ENCODE data around the gene C17orf75.
A peak's percentile ranks its signal among the peaks of the same experiment; 100 is the strongest.
"Not testable (repeated sequence)": the region's sequence is repeated elsewhere in the genome, so short reads cannot be mapped to it uniquely, and the experiment has no call there.

Gene C17orf75

DNA sequence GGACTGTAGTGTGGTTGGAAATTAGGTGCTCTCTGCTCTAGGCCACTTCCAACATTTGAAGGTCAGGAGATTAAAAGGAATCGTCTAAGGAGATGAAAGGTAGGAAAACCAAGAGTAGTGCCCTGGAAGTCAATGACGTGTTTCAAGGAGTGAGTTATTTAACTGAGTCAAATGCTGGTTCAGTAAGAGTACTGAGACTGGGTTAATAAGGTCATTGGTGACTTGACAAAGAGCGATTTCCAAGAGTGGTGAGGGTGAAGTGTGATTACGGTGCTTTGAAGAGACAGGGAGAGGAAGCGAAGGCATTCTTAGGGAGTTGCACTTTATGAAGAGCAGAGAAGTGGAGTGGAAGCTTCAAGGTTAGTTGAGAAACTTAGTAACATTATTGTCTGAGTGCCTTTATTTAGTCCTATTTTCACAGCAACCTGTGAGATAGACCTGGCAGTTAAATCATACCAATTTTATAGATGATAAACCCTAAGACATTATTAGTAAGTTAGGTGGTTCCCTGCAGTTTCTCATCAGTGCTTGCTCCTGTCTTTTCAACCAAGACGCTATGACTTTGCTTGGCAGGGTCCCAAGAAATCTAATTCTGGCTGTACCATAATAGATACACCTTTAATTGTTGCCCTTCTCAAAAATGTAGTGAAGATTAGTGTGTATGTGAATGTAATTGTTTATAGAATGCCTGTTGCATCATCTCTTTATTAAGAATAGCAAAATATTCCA lies 13.8 kb upstream of the C17orf75 start:
- no peak overlapping the region for H3K27ac Mint-ChIP-seq
- peak overlapping the region; percentile 1 for H3K4me3 Mint-ChIP-seq
- CTCF ChIA-PET: no interaction called here
- no peaks in the 10 kb centered on the region for H3K9me3 Mint-ChIP-seq
- no peak for DNase-seq
- H3K4me1 Mint-ChIP-seq: peaks cover 64% of the 10 kb centered on the region
- H3K27me3 Mint-ChIP-seq: no peaks in the 10 kb centered on the region
- H3K36me3 Mint-ChIP-seq: peaks cover 57% of the 10 kb centered on the region

DNA sequence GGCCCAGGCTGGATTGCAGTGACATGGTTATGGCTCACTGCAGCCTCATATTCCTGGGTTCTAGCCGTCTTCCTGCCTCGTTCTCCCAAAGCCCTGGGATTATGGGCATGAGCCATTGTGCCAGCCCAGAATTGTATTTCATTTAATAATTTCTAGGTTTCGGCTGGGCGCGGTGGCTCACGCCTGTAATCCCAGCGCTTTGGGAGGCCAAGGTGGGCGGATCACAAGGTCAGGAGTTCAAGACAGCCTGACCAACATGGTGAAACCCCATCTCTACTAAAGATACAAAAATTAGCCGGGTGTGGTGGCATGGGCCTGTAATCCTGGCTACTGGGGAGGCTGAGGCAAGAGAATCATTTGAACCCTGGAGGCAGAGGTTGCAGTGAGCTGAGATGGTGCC lies 10.8 kb upstream of the C17orf75 start:
- DNase-seq, H3K27me3 Mint-ChIP-seq, CTCF ChIA-PET, H3K9me3 Mint-ChIP-seq: not testable (repeated sequence)
- peak overlapping the region; percentile 37 for H3K27ac Mint-ChIP-seq
- H3K36me3 Mint-ChIP-seq: peaks cover 56% of the 10 kb centered on the region
- H3K4me3 Mint-ChIP-seq: peak overlapping the region; percentile 94
- peaks cover 66% of the 10 kb centered on the region for H3K4me1 Mint-ChIP-seq

DNA sequence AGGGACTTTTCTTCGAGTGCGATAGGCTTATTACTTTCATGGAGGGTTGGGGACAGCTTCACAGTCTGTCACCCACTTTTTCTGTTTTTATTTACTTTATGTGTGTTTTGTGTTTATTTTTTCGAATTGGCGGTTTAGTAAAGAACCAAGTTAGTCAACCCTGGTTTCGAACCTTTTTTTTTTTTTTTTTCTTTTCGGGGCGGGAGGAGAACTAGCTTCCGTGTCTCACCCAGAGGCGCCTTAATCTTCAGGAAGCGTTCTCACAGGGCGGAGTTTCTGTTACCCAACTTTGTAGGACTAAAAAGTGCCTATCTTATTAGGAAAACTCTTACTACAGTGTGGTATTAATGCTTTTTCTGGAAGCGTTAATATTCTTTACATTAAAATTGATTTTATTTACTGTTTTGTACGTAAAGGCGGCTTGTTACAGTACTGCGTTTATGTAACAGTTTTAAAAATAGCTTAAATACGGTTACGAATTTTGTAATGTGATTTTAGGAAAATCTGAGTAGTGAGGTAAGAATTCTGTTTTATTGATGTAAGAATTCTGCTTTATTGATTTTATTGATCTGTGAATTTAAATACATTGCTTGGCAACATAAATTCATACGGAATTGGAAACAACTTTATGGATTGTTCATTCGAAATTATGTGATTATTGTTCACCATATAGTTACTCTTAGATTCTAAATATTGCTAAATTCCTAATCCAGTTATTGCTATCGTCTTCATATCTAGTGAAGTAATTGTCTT lies 8.9 kb upstream of the C17orf75 start:
- Mint-ChIP-seq H3K27me3 (no peaks in the 10 kb centered on the region), H3K27ac (peak overlapping the region; percentile 100), H3K9me3 (no peaks in the 10 kb centered on the region), H3K4me3 (peak overlapping the region; percentile 94), H3K4me1 (peaks cover 54% of the 10 kb centered on the region), H3K36me3 (peaks cover 48% of the 10 kb centered on the region)
- DNase-seq: peak; percentile 65
- CTCF ChIA-PET: interaction anchor here (0.8 to 1.2 kb wide), 3 partner anchors 10 to 98 kb away, joined by 3 to 8 read pairs (median 6); no protein-coding TSS in a partner anchor

DNA sequence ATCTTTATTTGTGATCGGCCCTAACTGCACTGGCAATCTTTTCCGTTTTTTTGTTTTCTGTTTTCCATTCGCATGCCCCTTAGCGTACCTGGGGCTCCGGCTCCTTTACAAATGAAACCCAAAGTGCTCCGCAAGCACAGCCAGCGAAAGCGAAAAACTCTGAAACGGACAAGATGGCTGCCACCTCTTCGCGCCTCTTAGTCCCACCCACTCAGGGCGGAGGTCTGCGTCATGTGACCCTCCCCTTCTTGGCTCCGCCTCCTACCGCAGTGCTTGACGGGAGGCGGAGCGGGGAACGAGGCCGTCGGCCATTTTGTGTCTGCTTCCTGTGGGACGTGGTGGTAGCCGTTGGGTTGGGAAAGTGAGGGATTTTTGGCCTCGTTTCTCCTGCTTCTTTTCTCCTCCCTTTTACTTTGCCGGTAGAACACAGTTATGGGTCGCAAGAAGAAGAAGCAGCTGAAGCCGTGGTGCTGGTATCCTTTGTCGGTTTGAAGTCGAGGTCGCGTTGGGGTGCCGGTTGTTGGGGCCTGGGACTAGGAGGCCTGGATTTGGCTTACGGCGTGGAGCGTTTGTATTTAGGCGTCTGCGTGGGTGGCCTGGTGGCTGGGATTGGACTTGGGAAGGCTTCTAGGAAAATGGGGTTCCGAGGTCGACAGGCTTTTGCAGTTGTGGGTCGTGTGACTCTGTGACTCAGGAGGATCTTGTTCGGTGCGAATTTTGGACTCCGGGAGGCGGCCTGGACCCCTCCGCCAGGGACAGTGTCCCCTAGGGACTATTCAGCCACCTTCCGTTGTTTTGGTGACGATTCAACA lies 8.1 kb upstream of the C17orf75 start, which contains the start of gene ZNF207:
Gene ZNF207 (plus strand): TSS at position 304 of the 812 bp plus-strand sequence. CDS start 129 bp downstream, at position 433.
- DNase-seq: peak; percentile 97
- CTCF ChIA-PET: interaction anchor here (0.8 to 1.2 kb wide), 2 partner anchors 9 to 11 kb away, joined by 3 to 6 read pairs; no protein-coding TSS in a partner anchor
- Mint-ChIP-seq H3K4me3 (peak within 1 kb of the TSS; percentile 94), H3K9me3 (no peaks in the 10 kb centered on the region), H3K27ac (peak within 1 kb of the TSS; percentile 100), H3K36me3 (peaks cover 41% of the 10 kb centered on the region), H3K27me3 (no peaks in the 10 kb centered on the region), H3K4me1 (peaks cover 46% of the 10 kb centered on the region)

DNA sequence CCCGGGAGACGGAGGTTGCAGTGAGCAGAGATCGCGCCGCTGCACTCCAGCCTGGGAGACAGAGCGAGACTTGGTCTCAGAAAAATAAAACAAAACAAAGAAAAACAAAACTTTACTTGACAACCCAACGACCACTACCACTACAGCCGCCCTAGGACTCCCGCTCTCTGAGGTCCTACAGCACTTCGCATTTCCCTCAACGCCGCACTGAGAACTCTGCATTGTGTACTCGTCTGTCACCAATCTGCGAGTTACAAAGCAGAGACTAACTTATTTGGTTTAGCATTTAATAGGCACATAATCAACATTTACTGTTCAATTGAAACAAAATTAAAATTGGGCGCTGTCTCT lies 7.5 kb upstream of the C17orf75 start:
- Mint-ChIP-seq H3K4me1 (peaks cover 41% of the 10 kb centered on the region), H3K36me3 (peaks cover 35% of the 10 kb centered on the region), H3K27ac (peak overlapping the region; percentile 100), H3K27me3 (no peaks in the 10 kb centered on the region), H3K9me3 (no peaks in the 10 kb centered on the region), H3K4me3 (peak overlapping the region; percentile 94)
- DNase-seq: peak; percentile 30
- CTCF ChIA-PET: no interaction called here

DNA sequence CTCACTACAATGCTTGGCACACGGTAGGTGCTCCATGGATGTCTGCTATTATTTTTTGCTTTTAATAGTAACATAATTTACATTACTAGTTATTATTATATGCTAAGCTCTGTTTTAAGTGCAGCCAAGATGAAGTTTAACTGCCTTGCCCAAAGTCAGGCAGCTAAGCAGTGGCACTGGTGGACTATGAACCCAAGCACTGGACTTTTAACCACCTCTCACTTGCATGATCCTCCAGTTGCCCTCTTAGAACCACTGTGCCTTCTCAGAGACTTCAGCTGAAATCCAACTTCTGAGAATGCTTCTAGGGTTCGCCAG lies 6.5 kb upstream of the C17orf75 start:
- no peak for DNase-seq
- Mint-ChIP-seq H3K36me3 (peaks cover 28% of the 10 kb centered on the region), H3K4me3 (peak overlapping the region; percentile 94), H3K9me3 (no peaks in the 10 kb centered on the region), H3K27me3 (no peaks in the 10 kb centered on the region), H3K27ac (peak overlapping the region; percentile 100), H3K4me1 (peaks cover 37% of the 10 kb centered on the region)
- CTCF ChIA-PET: no interaction called here

DNA sequence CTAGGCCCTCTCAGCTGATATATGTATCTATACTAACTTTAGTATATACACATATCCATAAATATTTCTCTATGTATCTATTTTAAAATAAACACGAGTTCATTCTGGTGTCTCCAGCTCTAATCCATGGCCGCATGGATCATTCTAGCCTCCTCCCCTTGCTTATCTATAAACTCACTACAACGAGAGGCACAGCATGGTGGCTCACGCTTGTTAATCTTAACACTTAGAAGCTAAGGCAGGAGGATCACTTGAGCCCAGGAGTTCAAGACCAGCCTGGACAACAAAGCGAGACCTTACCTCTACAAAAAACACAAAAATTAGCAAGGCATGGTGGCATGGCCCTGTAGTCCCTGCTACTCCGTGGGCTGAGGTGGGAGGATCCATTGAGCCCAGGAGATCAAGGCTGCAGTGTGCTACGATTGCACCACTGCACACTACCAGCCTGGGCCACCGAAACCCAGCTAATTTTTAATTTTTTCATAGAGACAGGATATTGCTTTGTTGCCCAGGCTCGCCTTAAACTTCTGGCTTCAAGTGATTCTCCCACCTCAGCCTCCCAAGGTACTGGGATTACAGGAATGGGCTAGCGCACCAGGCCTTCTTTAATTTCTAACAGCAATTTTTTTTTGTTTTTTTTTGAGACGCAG lies 4.1 kb upstream of the C17orf75 start:
- Mint-ChIP-seq H3K4me3 (no peak overlapping the region), H3K9me3 (no peaks in the 10 kb centered on the region), H3K27ac (no peak overlapping the region)

DNA sequence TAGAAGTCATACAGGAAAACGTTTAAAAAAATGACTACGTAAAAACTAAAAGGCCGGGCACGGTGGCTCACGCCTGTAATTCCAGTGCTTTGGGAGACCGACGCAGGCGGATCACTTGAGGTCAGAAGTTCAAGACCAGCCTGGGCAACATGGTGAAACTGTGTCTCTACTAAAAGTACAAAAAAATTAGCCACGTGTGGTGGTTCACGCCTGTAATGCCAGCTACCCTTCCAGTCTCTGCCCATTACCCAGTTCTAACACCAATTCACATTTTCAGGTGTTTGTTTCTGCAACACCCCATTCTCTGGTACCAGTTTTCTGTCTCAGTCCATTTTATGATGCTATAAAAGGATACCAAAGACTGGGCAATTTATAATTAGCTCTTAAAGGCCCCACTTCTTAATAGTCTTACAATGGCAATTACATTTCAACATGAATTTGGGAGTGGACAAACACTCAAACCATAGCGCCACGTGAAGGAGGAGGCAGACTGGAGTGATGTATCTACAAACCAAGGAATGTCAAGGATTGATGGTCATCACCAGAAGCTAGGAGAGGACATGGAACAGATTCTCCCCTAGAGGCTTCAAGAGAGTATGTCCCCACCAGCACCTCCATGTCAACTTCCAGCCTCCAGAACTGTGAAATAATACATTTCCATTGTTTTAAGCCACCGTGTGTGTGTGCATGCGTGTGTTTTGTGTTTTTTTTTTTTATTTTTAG lies 791 bp upstream of the C17orf75 start:
- Mint-ChIP-seq H3K27me3 (no peaks in the 10 kb centered on the region), H3K36me3 (peaks cover 14% of the 10 kb centered on the region), H3K9me3 (no peaks in the 10 kb centered on the region), H3K27ac (peak overlapping the region; percentile 96), H3K4me1 (peaks cover 40% of the 10 kb centered on the region), H3K4me3 (peak overlapping the region; percentile 95)
- CTCF ChIA-PET: no interaction called here
- DNase-seq: no peak

More for the DNA sequence above, 4.1 kb upstream of the C17orf75 start:
- Mint-ChIP-seq H3K36me3 (peaks cover 14% of the 10 kb centered on the region), H3K27me3 (no peaks in the 10 kb centered on the region), H3K4me1 (peaks cover 38% of the 10 kb centered on the region)
- DNase-seq: no peak
- CTCF ChIA-PET: interaction anchor here (0.6 kb wide), 2 partner anchors 13 to 117 kb away, joined by 4 read pairs; no protein-coding TSS in a partner anchor

DNA sequence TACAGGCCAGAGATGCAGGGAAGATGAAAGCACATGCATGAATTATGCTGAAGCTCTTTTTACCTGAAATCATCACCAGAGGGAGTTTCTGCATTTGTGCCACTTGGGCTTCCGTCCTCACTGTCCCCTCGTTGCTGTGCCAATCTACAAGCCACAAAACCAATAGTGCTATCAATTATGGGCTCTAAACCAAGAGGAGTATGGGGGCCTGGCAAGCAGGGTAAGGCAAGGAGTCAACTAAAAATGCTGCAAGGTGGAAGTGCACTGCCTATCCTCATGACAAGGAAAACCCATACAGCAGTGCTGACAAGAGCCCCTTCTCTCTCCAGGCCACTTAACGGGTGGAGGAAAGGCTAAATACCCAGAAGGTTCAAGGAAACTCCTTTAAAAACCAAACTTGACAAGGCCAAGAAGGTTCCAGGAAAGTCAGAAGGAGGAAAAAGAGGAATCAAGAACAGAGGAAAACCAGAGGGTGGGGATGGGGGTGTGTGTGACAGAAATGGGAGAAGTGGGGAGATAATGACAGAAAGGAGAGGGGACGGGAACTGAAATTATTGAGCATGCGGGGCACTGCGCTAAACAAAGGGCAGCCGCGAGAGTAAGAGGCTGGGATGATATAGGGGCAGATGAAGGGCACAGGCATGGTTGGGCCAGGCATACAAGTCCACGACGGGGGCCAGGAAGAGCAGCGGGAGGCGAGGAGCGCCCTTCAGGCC lies 674 bp downstream of the C17orf75 start:
- peaks cover 19% of the 10 kb centered on the region for H3K36me3 Mint-ChIP-seq

DNA sequence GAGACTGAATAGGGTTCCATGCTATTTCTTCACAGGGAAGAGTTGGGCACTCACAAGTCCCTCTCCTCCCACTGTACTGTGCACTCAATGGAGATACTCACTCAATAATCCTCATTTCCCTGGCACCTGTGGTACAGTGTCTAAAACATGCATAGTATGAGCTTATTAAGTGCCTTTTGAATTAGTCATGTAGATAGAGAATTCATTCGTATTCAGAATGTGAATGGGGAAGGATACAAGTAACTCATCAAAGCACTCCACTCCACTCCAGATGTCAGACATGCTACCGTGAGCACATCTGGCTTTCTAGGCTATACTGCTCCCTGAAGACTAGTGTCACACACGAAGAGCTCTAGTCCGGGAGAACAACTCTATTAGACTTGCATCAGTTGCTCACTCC lies 6.3 kb downstream of the C17orf75 start:
- Mint-ChIP-seq H3K27me3 (no peaks in the 10 kb centered on the region), H3K9me3 (no peaks in the 10 kb centered on the region), H3K4me3 (no peak overlapping the region), H3K27ac (no peak overlapping the region), H3K36me3 (peaks cover 53% of the 10 kb centered on the region), H3K4me1 (peaks cover 51% of the 10 kb centered on the region)
- no peak for DNase-seq
- CTCF ChIA-PET: no interaction called here

More for the DNA sequence above, 674 bp downstream of the C17orf75 start:
- Mint-ChIP-seq H3K27ac (peak overlapping the region; percentile 96), H3K9me3 (no peaks in the 10 kb centered on the region), H3K4me3 (peak overlapping the region; percentile 95), H3K27me3 (no peaks in the 10 kb centered on the region), H3K4me1 (peaks cover 41% of the 10 kb centered on the region)
- CTCF ChIA-PET: interaction anchor here (0.7 to 2.0 kb wide), 2 partner anchors 9 to 11 kb away, joined by 3 to 7 read pairs; no protein-coding TSS in a partner anchor
- DNase-seq: peak; percentile 76

DNA sequence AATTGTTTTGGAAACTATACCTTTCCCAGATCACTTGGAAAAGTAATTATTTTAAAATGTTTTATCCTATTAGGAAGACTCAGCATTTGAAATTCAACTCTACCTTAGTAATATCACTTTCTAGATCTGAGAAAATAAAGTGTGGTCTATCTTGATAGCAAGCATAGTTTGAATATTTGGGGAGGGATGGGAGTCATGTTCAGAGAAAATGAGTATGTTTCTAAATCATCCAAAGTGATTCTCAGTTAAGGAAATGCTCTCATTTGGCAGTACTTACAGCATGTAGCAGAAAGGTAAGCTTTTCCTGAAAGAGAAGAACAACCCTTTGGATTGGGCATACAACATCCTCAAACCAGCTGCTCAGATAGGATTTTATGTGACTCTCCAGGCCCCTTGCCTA lies 6.9 kb downstream of the C17orf75 start:
- peaks cover 57% of the 10 kb centered on the region for H3K36me3 Mint-ChIP-seq
- CTCF ChIA-PET: interaction anchor here (0.7 to 1.5 kb wide), 2 partner anchors 15 to 448 kb away, joined by 3 to 6 read pairs; no protein-coding TSS in a partner anchor
- H3K9me3 Mint-ChIP-seq: no peaks in the 10 kb centered on the region
- DNase-seq: no peak
- no peak overlapping the region for H3K27ac Mint-ChIP-seq
- peaks cover 55% of the 10 kb centered on the region for H3K4me1 Mint-ChIP-seq
- no peaks in the 10 kb centered on the region for H3K27me3 Mint-ChIP-seq
- H3K4me3 Mint-ChIP-seq: no peak overlapping the region

DNA sequence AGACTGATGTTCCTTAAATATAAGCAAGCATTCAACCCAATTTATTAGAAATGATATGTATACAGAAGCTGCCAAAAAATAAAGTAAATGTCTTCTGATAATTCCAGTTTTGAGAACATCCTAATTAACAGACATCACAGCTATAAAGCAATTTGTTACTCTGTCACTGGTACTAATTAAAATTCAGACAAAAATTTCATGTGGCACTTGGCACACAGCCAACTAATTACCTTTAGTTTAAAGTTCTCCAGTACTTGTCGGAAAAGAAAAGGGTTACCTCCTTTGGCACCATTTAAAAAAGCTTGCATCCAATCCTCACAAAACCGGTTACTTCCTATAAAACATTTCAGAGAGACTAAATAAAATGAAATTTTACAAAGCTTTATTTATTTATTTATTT lies 8.8 kb downstream of the C17orf75 start:
- H3K27me3 Mint-ChIP-seq: no peaks in the 10 kb centered on the region

More for the DNA sequence above, 8.8 kb downstream of the C17orf75 start:
- Mint-ChIP-seq H3K4me1 (peaks cover 65% of the 10 kb centered on the region), H3K27ac (peak overlapping the region; percentile 55), H3K36me3 (peaks cover 51% of the 10 kb centered on the region), H3K9me3 (no peaks in the 10 kb centered on the region), H3K4me3 (no peak overlapping the region)
- CTCF ChIA-PET: interaction anchor here (1.2 kb wide), 1 partner anchor 13 kb away, joined by 4 read pairs; no protein-coding TSS in a partner anchor
- DNase-seq: no peak

All from activated naive CD4-positive, alpha-beta T cell treated with anti-CD3 and anti-CD28 coated beads, Interleukin-2, amount 10 ng/mL, durations not matched to agents 7 days and 5 days (primary cell).